GM19438 (cell line): Measurements from ENCODE around the gene LYAR.

ENCODE experiments used
- ATAC-seq: cut with Tn5 transposase; IDR thresholded peaks from one replicate; pipeline ENCODE4 v1.9.1; 2021; ENCODE audit warnings: low read depth; ENCODE audit not compliant: unreplicated experiment

The LYAR gene, protein sequence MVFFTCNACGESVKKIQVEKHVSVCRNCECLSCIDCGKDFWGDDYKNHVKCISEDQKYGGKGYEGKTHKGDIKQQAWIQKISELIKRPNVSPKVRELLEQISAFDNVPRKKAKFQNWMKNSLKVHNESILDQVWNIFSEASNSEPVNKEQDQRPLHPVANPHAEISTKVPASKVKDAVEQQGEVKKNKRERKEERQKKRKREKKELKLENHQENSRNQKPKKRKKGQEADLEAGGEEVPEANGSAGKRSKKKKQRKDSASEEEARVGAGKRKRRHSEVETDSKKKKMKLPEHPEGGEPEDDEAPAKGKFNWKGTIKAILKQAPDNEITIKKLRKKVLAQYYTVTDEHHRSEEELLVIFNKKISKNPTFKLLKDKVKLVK

DNA sequence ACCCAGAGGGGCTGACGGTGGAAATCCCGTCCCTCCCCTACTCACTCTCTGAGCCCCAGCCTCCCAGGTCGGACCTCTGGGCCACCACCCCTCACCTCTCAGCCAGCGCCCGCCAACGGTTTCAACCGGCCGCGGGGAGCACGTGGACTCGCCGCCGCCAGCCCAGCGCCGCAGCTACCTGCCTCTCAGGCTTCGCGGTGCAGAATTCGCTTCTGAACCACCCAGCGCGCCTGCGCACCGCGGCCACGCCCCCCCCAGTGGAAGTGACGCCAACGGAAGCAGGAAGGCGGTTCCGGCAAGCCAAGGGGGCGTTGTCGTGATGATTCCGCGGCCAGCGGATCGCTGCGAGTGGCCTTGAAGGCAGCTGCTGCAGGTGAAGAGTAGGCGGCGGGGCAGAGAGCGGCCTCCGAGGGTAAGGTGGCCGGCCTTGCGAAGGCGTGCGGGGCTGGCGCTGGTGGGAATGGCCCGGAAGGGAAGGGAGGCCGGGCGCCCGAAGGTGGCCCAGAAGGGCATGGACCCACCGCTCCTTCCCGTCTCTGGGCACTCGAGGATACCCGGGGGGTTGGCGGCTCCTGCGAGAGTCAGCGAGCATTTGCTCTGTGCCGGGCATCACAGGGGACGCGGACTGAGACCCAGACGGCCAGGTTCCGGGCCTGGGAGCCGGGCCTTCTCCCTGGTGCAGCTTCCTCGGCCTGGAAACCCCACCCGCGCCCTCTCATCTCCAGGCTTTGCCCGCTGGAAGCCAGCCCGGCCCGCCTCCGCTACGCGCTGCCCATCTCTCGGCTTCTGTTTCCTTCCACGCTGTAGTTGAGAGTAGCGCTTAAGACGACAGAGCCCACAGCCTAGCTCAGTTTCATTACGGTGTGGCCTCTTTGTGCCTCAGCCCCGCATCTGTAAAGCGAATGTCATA, at the start of gene LYAR, which contains the start of gene ZBTB49:
Gene LYAR, minus strand, starts transcription at position 214 of the 910 bp plus-strand sequence. CDS start 6,412 bp downstream, outside the sequence.
Gene ZBTB49, plus strand, starts transcription at position 311 of the 910 bp plus-strand sequence. CDS start 9,695 bp downstream, outside the sequence.
- peak; percentile 96 for ATAC-seq

DNA sequence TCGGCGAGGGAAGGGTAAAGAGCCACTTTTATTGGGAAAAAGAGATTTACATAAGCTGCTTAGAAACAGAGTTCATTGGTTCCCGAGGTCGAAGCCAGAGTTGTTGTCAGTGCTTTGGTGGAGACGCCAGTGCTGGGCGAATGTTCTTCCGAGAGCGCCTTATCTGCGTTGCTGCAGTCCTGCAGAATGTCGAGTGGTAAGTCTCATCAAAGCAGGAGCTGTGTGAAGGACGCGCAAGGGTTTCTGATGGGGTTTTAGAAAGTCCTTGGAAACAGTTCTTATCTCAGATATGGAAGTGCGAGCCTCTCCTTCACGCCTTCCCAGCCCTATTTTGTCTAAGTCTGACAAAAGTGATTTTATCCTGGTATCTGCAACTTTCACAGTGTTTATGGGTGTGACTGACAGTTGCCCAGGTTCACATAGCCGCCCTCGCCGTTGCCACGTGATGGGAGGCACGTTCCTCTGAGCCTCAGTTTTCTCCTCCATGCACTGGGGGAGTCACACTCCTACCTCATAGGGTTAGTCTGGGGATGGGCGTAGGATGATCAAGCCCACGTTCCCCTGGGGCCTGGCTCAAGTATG, 49.6 kb upstream of the LYAR start:
- ATAC-seq = no peak

DNA sequence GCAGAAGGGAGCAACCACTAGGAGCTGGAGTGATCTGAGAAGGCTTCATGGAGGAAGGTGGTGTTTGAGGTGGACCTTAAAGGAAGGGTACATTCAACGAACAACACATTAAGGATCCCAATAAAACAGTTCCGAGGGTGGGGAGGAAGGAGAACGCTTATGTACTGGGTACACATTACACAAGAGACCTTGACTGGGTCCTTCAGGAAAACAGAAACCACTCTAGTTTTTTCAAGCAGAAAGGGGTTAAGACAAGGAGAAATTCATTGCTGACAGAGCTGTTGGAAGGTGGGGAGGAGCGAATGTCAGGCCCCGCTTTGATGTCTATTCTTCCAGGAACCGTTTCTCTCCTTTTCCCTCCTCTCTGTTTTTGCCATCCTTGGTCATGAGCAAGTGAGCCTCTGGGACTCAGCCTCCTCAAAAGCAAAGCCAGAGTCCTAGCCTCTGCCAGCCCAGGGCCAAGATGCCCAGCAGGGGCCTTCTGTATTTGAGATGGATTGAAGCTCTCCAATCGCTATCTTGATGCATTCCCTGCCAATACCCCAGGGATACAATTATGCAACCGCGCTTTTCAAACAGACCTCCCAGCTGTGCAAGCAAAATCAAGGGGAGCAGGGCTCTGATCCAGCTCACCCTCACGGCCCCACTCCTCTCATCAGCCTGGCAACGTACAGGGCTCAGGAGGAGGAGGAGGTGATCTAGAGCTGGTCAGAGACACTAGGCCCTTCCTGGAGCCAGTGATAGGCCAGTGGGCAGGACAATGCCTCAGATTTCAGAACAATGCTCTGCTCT, 48.5 kb upstream of the LYAR start:
- no peak for ATAC-seq

DNA sequence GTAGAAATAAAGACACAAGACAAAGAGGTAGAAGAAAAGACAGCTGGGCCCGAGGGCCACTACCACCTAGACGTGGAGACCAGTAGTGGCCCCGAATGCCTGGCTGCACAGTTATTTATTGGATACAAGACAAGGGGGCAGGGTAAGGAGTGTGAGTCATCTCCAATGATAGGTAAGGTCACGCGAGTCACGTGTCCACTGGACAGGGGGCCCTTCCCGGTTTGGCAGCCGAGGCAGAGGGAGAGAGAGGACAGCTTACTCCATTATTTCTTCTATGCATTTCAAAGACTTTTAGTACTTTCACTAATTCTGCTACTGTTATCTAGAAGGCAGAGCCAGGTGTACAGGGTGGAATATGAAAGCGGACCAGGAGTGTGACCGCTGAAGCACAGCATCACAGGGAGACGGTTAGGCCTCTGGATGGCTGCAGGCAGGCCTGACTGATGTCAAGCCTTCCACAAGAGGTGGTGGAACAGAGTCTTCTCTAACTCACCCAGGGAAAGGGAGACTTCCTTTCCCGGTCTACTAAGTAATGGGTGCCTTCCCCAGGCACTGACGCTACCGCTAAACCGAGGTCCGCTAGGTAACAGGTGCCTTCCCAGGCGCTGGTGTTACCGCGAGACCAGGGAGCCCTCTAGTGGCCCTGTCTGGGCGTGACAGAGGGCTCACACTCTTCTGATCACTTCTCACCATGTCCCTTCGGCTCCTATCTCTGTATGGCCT, 45.0 kb upstream of the LYAR start:
- ATAC-seq = peak; percentile 86

- ATAC-seq = no peak
These were observed 43.3 kb upstream of the LYAR start for GRCh38 chr4:4333265-4333706.

DNA sequence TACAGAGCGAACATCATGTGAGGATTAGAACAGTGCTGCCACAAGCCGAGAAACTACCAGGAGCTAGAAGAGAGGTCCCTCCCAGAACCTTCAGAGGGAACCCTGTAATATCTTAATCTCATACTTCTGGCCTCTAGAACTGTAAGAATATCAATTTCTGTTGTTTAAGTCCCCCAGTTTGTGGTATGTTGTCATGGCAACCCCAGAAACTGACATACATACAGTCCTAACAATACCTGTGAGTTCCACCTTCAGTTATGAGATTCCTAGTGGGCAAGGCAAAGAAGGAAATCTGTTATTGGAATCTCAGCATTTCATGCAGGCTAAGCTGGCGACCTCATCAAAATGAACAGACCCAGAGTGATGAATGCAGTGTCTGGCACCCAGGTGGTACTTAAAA, 42.6 kb upstream of the LYAR start:
- ATAC-seq = no peak

- ATAC-seq = no peak
These were observed 40.8 kb upstream of the LYAR start for GRCh38 chr4:4330794-4331193.

DNA sequence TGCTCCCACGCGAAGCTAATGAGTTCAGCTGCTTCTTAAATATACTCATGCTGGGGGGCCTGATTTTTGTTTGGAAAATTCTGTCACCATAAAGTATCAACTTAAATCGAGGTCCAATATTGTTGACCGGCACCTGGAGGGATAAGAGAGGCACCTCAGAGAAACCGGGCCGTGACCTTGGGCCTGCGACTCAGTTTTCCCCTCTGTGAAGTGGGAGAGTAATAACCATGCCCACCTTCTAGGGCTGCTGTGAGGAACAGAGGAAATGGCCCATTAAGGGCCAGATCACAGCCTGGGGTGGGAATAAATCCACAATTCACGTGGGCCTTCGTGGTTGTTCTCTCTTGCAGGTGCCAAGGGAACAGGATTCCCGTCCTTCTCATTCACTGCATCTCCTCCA, 39.5 kb upstream of the LYAR start:
- no peak for ATAC-seq

DNA sequence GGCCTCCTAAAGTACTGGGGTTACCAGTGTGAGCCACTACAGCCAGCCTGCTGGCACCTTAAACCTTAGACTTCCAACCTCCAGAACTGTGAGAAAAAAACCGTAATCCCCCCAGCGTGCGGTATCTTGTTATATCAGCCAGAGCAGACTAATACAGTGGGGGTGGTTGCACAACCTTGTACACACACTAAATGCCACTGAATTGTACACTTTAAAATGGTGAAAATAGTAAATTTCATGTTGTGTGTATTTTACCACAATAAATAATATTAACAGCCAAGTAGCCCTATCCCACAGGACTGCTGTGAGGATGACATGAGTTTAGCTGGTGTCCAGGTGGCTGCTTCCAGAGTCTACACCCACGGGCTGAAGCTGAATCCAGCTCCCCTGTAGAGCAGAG, 38.9 kb upstream of the LYAR start:
- no peak for ATAC-seq

DNA sequence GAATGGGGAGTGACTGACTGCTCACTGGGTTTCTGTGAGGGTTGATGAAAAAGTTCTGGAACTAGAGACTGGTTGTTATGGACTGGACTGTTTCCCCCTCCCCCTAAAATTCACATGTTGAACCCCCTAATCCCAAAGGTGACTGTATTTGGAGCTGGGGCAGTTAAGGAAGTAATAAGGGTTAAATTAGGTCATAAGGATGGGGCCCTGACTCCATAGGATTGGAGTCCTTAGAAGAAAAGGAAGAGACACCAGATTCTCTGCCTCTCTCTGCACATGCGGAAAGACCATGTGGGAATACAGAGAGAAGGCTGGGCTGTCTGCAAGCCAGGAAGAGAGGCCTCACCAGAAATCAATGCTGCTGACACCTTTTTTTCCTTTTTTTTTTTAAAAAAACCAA, 38.3 kb upstream of the LYAR start:
- ATAC-seq = no peak

GRCh38 chr4:4327652-4328121, 37.7 kb upstream of the LYAR start:
- ATAC-seq = no peak

DNA sequence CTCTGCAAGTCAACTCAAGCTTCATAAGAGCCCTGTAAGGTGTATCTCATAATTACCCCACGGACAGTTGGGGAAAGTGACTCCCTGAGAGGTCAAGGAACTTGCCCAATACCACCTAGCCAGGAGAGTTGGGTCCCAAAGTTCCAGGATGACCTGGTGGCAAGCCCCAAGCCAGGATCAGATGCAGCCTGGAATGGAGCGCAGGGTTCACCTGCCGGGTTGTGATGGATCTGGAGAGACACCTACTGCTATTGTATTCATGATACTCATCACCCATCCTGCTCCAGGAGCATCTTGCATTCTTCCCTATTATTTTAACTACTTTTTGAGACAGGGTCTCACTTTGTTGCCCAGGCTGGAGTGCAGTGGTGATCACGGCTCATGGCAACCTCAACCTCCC, 36.2 kb upstream of the LYAR start:
- no peak for ATAC-seq

DNA sequence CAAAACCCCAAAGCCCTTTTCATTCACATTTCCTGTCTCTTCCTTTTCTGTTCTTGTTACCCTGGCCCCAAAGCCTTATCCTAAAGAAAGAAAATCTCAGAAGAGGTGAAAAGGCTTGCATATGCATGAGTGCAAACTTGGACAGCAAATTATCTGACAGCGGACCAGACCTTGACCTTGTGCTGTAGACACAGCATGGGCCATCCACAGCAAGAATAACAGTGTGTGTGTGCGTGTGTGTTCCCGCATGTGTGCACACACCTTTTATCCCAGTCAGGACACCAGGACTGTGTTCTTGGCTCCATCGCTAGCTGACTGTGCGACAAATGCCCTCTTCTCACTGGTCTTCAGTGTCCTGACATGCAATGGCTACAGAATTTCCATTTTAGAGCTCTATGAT, 35.4 kb upstream of the LYAR start:
- no peak for ATAC-seq

DNA sequence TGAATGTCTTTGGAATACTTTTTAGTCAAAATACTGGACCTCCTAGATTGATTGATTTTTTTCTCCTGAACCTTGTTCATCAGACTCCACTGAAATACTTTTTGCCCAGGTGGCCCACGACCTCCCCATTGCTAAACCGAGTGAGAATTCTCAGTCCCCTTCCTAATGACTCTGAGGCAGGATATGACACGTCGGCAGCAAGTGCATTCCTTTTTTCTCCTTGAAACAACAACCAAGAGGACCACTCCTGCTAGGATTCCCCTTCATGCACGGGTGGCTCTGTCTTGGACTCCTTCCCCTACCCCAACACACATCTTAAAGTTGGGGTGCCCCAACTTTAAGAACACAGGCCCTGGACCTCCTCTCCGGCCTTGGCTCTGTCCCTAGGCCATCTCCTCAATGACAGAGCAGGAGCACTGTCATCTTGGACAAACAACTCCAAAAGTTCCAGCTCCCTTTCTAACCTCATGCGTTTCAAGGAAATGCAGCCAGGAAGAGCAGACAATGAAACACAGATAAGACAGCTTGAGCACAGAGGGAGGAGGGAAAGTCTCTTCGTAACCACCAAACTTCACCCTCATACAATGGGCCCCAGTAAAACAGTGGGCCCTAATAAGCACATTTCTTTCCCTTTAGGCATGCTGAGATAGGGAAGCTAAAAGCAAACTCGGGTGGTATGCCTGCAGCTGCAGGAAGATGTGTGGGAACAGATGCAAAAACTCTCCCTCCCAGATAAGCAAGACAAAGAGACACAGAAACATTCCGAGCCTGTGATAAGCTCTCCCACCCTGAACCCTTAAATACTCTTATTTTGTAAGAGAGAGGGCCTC, 34.0 kb upstream of the LYAR start:
- no peak for ATAC-seq

GRCh38 chr4:4321951-4322688, 32.2 kb upstream of the LYAR start:
- ATAC-seq = no peak

- no peak for ATAC-seq
These were observed 31.2 kb upstream of the LYAR start for GRCh38 chr4:4320951-4321714.

DNA sequence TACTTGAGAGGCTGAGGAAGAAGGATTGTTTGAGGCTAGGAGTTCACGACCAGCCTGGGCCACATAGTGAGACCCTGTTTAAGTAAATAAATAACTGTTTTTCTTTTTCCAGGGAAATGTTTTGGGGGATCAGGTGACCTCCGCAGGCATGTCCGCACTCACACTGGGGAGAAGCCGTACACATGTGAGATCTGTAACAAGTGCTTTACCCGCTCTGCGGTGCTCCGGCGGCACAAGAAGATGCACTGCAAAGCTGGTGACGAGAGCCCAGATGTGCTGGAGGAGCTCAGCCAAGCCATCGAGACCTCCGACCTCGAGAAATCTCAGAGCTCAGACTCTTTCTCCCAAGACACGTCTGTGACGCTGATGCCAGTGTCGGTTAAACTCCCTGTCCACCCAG, 30.6 kb upstream of the LYAR start:
- ATAC-seq = no peak
